H9 (cell line): ENCODE results near the gene CDK9. TPM values are rescaled to one million over a fixed set of nuclear protein-coding genes. Genes with fewer than 3 reads are reported as not detected.

Source experiments
- DNase-seq: peaks from one replicate; pipeline ENCODE4 v3.0.0-alpha.2; 2017
- H2AFZ ChIP-seq: one replicate; pipeline ENCODE4 v1.6.1; 2013; ENCODE audit warnings: mild to moderate bottlenecking, low read length, control low read depth, moderate library complexity
- H2AK5ac ChIP-seq: 2 replicates; pipeline ENCODE4 v1.6.1; 2013; ENCODE audit warnings: low read length, control low read depth, mixed read lengths; ENCODE audit not compliant: insufficient read length
- H2BK120ac ChIP-seq: one replicate; pipeline ENCODE4 v1.6.1; 2013; ENCODE audit warnings: low read depth, mild to moderate bottlenecking, low read length, control low read depth, inconsistent platforms; ENCODE audit not compliant: poor library complexity, severe bottlenecking
- H2BK12ac ChIP-seq: 2 replicates; pipeline ENCODE4 v1.6.1; 2013; ENCODE audit warnings: low read length, control low read depth, mixed read lengths, low read depth; ENCODE audit not compliant: insufficient read length
- H2BK15ac ChIP-seq: 2 replicates; pipeline ENCODE4 v1.6.1; 2013; ENCODE audit warnings: low read depth, low read length, control low read depth
- H2BK20ac ChIP-seq: one replicate; pipeline ENCODE4 v1.6.1; 2013; ENCODE audit warnings: low read depth, mild to moderate bottlenecking, low read length, control low read depth, inconsistent platforms; ENCODE audit not compliant: poor library complexity, severe bottlenecking
- H2BK5ac ChIP-seq: 2 replicates; pipeline ENCODE4 v1.6.1; 2013; ENCODE audit warnings: low read length, control low read depth, mixed read lengths; ENCODE audit not compliant: insufficient read length
- H3K14ac ChIP-seq: 2 replicates; pipeline ENCODE4 v1.6.1; 2013; ENCODE audit warnings: low read length, control low read depth; ENCODE audit not compliant: insufficient read depth
- H3K18ac ChIP-seq: 2 replicates; pipeline ENCODE4 v1.6.1; 2013; ENCODE audit warnings: low read depth, mild to moderate bottlenecking, mixed read lengths, low read length, control low read depth; ENCODE audit not compliant: insufficient read length
- H3K23ac ChIP-seq: 2 replicates; pipeline ENCODE4 v1.6.1; 2013; ENCODE audit warnings: low read length, control low read depth, mixed read lengths, low read depth; ENCODE audit not compliant: insufficient read length
- H3K23me2 ChIP-seq: 2 replicates; pipeline ENCODE4 v1.6.1; 2013; ENCODE audit warnings: low read depth, mild to moderate bottlenecking, mixed read lengths, low read length, control low read depth; ENCODE audit not compliant: insufficient read length, poor library complexity, severe bottlenecking
- H3K27ac ChIP-seq: 2 replicates; pipeline ENCODE4 v1.5.1; 2013; ENCODE audit warnings: low read length, control low read depth, mixed read lengths, low read depth; ENCODE audit not compliant: insufficient read length
- H3K27me3 ChIP-seq: 2 replicates; pipeline ENCODE4 v1.6.1; 2013; ENCODE audit warnings: low read length, control low read depth, inconsistent platforms; ENCODE audit not compliant: insufficient read depth
- H3K4ac ChIP-seq: 2 replicates; pipeline ENCODE4 v1.6.1; 2013; ENCODE audit warnings: low read depth, mild to moderate bottlenecking, control low read depth, inconsistent platforms, low read length, moderate library complexity
- H3K4me1 ChIP-seq: 2 replicates; pipeline ENCODE4 v1.6.1; 2013; ENCODE audit warnings: low read length, control low read depth, inconsistent platforms; ENCODE audit not compliant: insufficient read depth
- H3K4me2 ChIP-seq: 2 replicates; pipeline ENCODE4 v1.6.1; 2013; ENCODE audit warnings: low read length, control low read depth, mixed read lengths; ENCODE audit not compliant: insufficient read length, insufficient read depth
- H3K56ac ChIP-seq: 2 replicates; pipeline ENCODE4 v1.6.1; 2013; ENCODE audit warnings: low read depth, mild to moderate bottlenecking, mixed read lengths, low read length, control low read depth; ENCODE audit not compliant: insufficient read length
- H3K79me1 ChIP-seq: 2 replicates; pipeline ENCODE4 v1.6.1; 2013; ENCODE audit warnings: low read depth, mild to moderate bottlenecking, moderate library complexity, low read length, control low read depth, inconsistent platforms; ENCODE audit not compliant: insufficient read depth, poor library complexity, severe bottlenecking
- H3K79me2 ChIP-seq: 2 replicates; pipeline ENCODE4 v1.6.1; 2013; ENCODE audit warnings: low read length, control low read depth, inconsistent platforms; ENCODE audit not compliant: insufficient read depth
- H3K9ac ChIP-seq: 2 replicates; pipeline ENCODE4 v1.6.1; 2013; ENCODE audit warnings: low read length, control low read depth, mixed read lengths; ENCODE audit not compliant: insufficient read length; ENCODE audit errors: extremely low read depth
- H3K9me3 ChIP-seq: one replicate; pipeline ENCODE4 v1.6.1; 2013; ENCODE audit warnings: low read depth, low read length, inconsistent platforms; ENCODE audit not compliant: control insufficient read depth
- H3T11ph ChIP-seq: one replicate; pipeline ENCODE4 v1.6.1; 2013; ENCODE audit warnings: mild to moderate bottlenecking, low read length, control low read depth, inconsistent platforms
- H4K20me1 ChIP-seq: one replicate; pipeline ENCODE4 v1.6.1; 2013; ENCODE audit not compliant: control insufficient read depth, insufficient read length, insufficient read depth
- H4K5ac ChIP-seq: 2 replicates; pipeline ENCODE4 v1.6.1; 2013; ENCODE audit warnings: low read depth, mild to moderate bottlenecking, mixed read lengths, low read length, control low read depth; ENCODE audit not compliant: insufficient read length
- H4K8ac ChIP-seq: replicated peaks from 2 replicates; pipeline ENCODE4 v1.6.1; 2013; ENCODE audit warnings: low read length, control low read depth, mixed read lengths, low read depth; ENCODE audit not compliant: insufficient read length
- H4K91ac ChIP-seq: 2 replicates; pipeline ENCODE4 v1.6.1; 2013; ENCODE audit warnings: low read depth, mild to moderate bottlenecking, moderate library complexity, mixed read lengths, low read length, control low read depth; ENCODE audit not compliant: insufficient read length
- H3K27ac Mint-ChIP-seq, 3 experiments: 2 replicates in 2 of 3; 3 replicates in 1 of 3; pipeline ENCODE4 v1.8.0; 2020 to 2021; ENCODE audit warnings: mixed read lengths in 3 of 3, mild to moderate bottlenecking in 1 of 3, moderate library complexity in 1 of 3
- H3K27me3 Mint-ChIP-seq: 2 replicates; pipeline ENCODE4 v1.8.0; 2021; ENCODE audit warnings: low read depth, mild to moderate bottlenecking, moderate library complexity, mixed read lengths
- H3K36me3 Mint-ChIP-seq, 3 experiments: 2 replicates in 2 of 3; 3 replicates in 1 of 3; pipeline ENCODE4 v1.8.0; 2020 to 2021; ENCODE audit warnings: low read depth in 3 of 3, mixed read lengths in 3 of 3; ENCODE audit not compliant: insufficient read depth in 1 of 3
- H3K4me1 Mint-ChIP-seq, 2 experiments: 2 replicates each; pipeline ENCODE4 v1.8.0; 2020; ENCODE audit warnings: mixed read lengths in 2 of 2
- H3K4me3 Mint-ChIP-seq, 2 experiments: 2 replicates in 1 of 2; 3 replicates in 1 of 2; pipeline ENCODE4 v1.8.0; 2020 to 2021; ENCODE audit warnings: mild to moderate bottlenecking in 2 of 2, mixed read lengths in 2 of 2, moderate library complexity in 1 of 2
- H3K9me3 Mint-ChIP-seq, 2 experiments: 2 replicates in 1 of 2; 3 replicates in 1 of 2; pipeline ENCODE4 v1.8.0; 2020; ENCODE audit warnings: mild to moderate bottlenecking in 2 of 2, mixed read lengths in 2 of 2, moderate library complexity in 1 of 2
- WGBS: extraction: QIAGEN DNeasy Blood & Tissue Kit; methylation state at CpG from one replicate; pipeline ENCODE4 v1.1.7; 2013; ENCODE audit warnings: missing lambda C conversion rate, low lambda C conversion rate, mixed read lengths; ENCODE audit not compliant: insufficient read length; ENCODE audit errors: extremely low coverage; 5-methylcytosine and 5-hydroxymethylcytosine counted together
- total RNA-seq: library from RNA; stranded (reverse); gene quantifications from 2 replicates; pipeline ENCODE4 v1.2.1, GENCODE V29; 2021
- TF ChIP-seq, protein P1 (sequence below): fragments of 200-600 bp; sonication (generic); conservative IDR thresholded peaks from 3 replicates; pipeline ENCODE4 v1.8.0; 2021; ENCODE audit warnings: antibody characterized with exemption, mild to moderate bottlenecking

The CDK9 gene
- total RNA-seq, 1 experiment from 2014 or later: 85.7 TPM

- Histone ChIP-seq H3K4ac (no peak overlapping the region), H4K5ac (no peak overlapping the region), H2BK5ac (no peak overlapping the region), H3K79me1 (no peaks in the 10 kb centered on the region), H2BK20ac (no peak overlapping the region), H2BK15ac (no peak overlapping the region), H2AK5ac (no peak overlapping the region), H4K8ac (no peak overlapping the region), H4K20me1 (no peaks in the 10 kb centered on the region), H2AFZ (no peak overlapping the region), H3K9ac (no peak overlapping the region), H2BK12ac (no peak overlapping the region), H3K79me2 (no peaks in the 10 kb centered on the region), H3K27me3 (no peaks in the 10 kb centered on the region), H3K23ac (no peak overlapping the region), H3K56ac (no peak overlapping the region), H3K23me2 (no peaks in the 10 kb centered on the region), H3K4me2 (no peak overlapping the region), H3K18ac (no peak overlapping the region), H3K4me1 (no peaks in the 10 kb centered on the region), H4K91ac (no peak overlapping the region), H3K9me3 (no peaks in the 10 kb centered on the region), H3T11ph (no peak overlapping the region), H2BK120ac (no peak overlapping the region), H3K14ac (no peak overlapping the region), H3K27ac (no peak overlapping the region)
- Mint-ChIP-seq H3K36me3 (peaks cover 18 to 35% (median 32%) of the 10 kb centered on the region in 3 experiments), H3K27ac (peak overlapping the region; percentile 35 to 94 (median 85); a peak in 6 of 7 replicates), H3K4me3 (no peak overlapping the region), H3K9me3 (no peaks in the 10 kb centered on the region), H3K4me1 (peaks cover 6 to 7% of the 10 kb centered on the region in 2 experiments), H3K27me3 (peaks cover 8% of the 10 kb centered on the region; the same call in 1 of the 2 replicates)
- no CpG with 5 or more reads among the region's 14 CpGs for WGBS
- TF ChIP-seq, protein P1, sequence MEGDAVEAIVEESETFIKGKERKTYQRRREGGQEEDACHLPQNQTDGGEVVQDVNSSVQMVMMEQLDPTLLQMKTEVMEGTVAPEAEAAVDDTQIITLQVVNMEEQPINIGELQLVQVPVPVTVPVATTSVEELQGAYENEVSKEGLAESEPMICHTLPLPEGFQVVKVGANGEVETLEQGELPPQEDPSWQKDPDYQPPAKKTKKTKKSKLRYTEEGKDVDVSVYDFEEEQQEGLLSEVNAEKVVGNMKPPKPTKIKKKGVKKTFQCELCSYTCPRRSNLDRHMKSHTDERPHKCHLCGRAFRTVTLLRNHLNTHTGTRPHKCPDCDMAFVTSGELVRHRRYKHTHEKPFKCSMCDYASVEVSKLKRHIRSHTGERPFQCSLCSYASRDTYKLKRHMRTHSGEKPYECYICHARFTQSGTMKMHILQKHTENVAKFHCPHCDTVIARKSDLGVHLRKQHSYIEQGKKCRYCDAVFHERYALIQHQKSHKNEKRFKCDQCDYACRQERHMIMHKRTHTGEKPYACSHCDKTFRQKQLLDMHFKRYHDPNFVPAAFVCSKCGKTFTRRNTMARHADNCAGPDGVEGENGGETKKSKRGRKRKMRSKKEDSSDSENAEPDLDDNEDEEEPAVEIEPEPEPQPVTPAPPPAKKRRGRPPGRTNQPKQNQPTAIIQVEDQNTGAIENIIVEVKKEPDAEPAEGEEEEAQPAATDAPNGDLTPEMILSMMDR: no peak
- no peak for DNase-seq
Observed at GRCh38 chr9:127794001-127794791, 8.4 kb downstream of the CDK9 start.
